IMR-90 (cell line): ENCODE data around the gene PTPN4. TPM values are rescaled to one million over a fixed set of nuclear protein-coding genes. Genes with fewer than 3 reads are reported as not detected.

Experiments used
- ATAC-seq: fragments of 200-7000 bp; cut with Tn5 transposase; 2 replicates; pipeline ENCODE4 v1.9.1; 2020; ENCODE audit warnings: low read depth, mild to moderate bottlenecking, moderate library complexity
- BruUV-seq: library from RNA; stranded (reverse); fragments of 400-500 nt; replicated peaks from 2 replicates; lab custom pipeline; 2021; lab: Mats Ljungman, UMichigan
- CTCF ChIA-PET: fragments of 300-600 bp; formaldehyde crosslinking; extraction: SDS; loops from one replicate; lab custom pipeline; 2021; ENCODE audit warnings: antibody characterized with exemption; lab: Yijun Ruan, JAX
- POLR2A ChIA-PET: fragments of 300-600 bp; sonication (Branson Sonifier 250); formaldehyde crosslinking; loops from one replicate; lab custom pipeline; 2022; ENCODE audit warnings: antibody characterized with exemption; ENCODE audit not compliant: unreplicated experiment; lab: Charles Lee
- DNase-seq: peaks from one replicate; pipeline ENCODE4 v3.0.0; 2013
- H2AFZ ChIP-seq: replicated peaks from 2 replicates; pipeline ENCODE3; 2013; ENCODE audit warnings: low read length, mild to moderate bottlenecking; ENCODE audit not compliant: poor library complexity
- H2AK5ac ChIP-seq: 2 replicates; pipeline ENCODE4 v1.6.1; 2013; ENCODE audit warnings: low read depth, low read length, inconsistent platforms
- H2AK9ac ChIP-seq: replicated peaks from 2 replicates; pipeline ENCODE3; 2013; ENCODE audit warnings: mild to moderate bottlenecking, low read depth, low read length, moderate library complexity; ENCODE audit not compliant: poor library complexity
- H2BK120ac ChIP-seq: 2 replicates; pipeline ENCODE4 v1.6.1; 2013; ENCODE audit warnings: low read depth, low read length, inconsistent platforms
- H2BK15ac ChIP-seq: 3 replicates; pipeline ENCODE4 v1.6.1; 2013; ENCODE audit warnings: low read depth, low read length, inconsistent platforms
- H2BK20ac ChIP-seq: 2 replicates; pipeline ENCODE4 v1.6.1; 2013; ENCODE audit warnings: low read depth, mild to moderate bottlenecking, inconsistent platforms, low read length, moderate library complexity
- H2BK5ac ChIP-seq: 2 replicates; pipeline ENCODE4 v1.6.1; 2013; ENCODE audit warnings: mild to moderate bottlenecking, low read depth, low read length, inconsistent platforms; ENCODE audit not compliant: poor library complexity, severe bottlenecking
- H3K14ac ChIP-seq: replicated peaks from 2 replicates; pipeline ENCODE4 v1.6.1; 2013; ENCODE audit warnings: low read depth, low read length, inconsistent platforms
- H3K18ac ChIP-seq: 2 replicates; pipeline ENCODE4 v1.6.1; 2013; ENCODE audit warnings: low read depth, low read length, control low read depth
- H3K23ac ChIP-seq: 2 replicates; pipeline ENCODE4 v1.6.1; 2013; ENCODE audit warnings: low read depth, low read length, inconsistent platforms
- H3K27ac ChIP-seq: 2 replicates; pipeline ENCODE4 v1.5.1; 2013; ENCODE audit warnings: mild to moderate bottlenecking, control low read depth, low read length; ENCODE audit not compliant: insufficient read depth
- H3K27me3 ChIP-seq: 2 replicates; pipeline ENCODE4 v1.6.1; 2013; ENCODE audit warnings: low read length; ENCODE audit not compliant: control insufficient read depth, insufficient read depth
- H3K36me3 ChIP-seq: 2 replicates; pipeline ENCODE4 v1.6.1; 2013; ENCODE audit warnings: low read length, mixed read lengths; ENCODE audit not compliant: control insufficient read depth, insufficient read depth
- H3K4ac ChIP-seq: 2 replicates; pipeline ENCODE4 v1.6.1; 2013; ENCODE audit warnings: low read depth, low read length, inconsistent platforms
- H3K4me1 ChIP-seq: 2 replicates; pipeline ENCODE4 v1.6.1; 2013; ENCODE audit warnings: low read length, mixed read lengths; ENCODE audit not compliant: control insufficient read depth, insufficient read depth
- H3K4me2 ChIP-seq: 2 replicates; pipeline ENCODE4 v1.6.1; 2013; ENCODE audit warnings: low read depth, mild to moderate bottlenecking, control low read depth, low read length, moderate library complexity
- H3K4me3 ChIP-seq: 2 replicates; pipeline ENCODE4 v1.5.1; 2013; ENCODE audit warnings: low read depth, mild to moderate bottlenecking, control low read depth, low read length, moderate library complexity; ENCODE audit not compliant: insufficient read depth
- H3K56ac ChIP-seq: 2 replicates; pipeline ENCODE4 v1.6.1; 2013; ENCODE audit warnings: low read length, inconsistent platforms; ENCODE audit not compliant: insufficient read depth; ENCODE audit errors: extremely low read depth
- H3K79me1 ChIP-seq, 2 experiments: 2 replicates each; pipeline ENCODE4 v1.6.1; 2013; ENCODE audit warnings: low read length in 2 of 2, inconsistent platforms in 1 of 2, low read depth in 1 of 2
- H3K9ac ChIP-seq: 2 replicates; pipeline ENCODE4 v1.6.1; 2013; ENCODE audit warnings: low read depth, low read length, control low read depth
- H3K9me1 ChIP-seq: 2 replicates; pipeline ENCODE4 v1.6.1; 2013; ENCODE audit warnings: low read length, inconsistent platforms; ENCODE audit not compliant: insufficient read depth
- H3K9me3 ChIP-seq: 2 replicates; pipeline ENCODE4 v1.6.1; 2013; ENCODE audit warnings: low read length; ENCODE audit not compliant: control insufficient read depth, insufficient read depth
- H4K20me1 ChIP-seq: 2 replicates; pipeline ENCODE4 v1.6.1; 2013; ENCODE audit warnings: low read length, inconsistent platforms; ENCODE audit not compliant: insufficient read depth
- H4K5ac ChIP-seq: 2 replicates; pipeline ENCODE4 v1.6.1; 2013; ENCODE audit warnings: mild to moderate bottlenecking, low read depth, low read length, control low read depth
- H4K8ac ChIP-seq, 2 experiments: 2 replicates each; pipeline ENCODE4 v1.6.1; 2013; ENCODE audit warnings: low read depth in 2 of 2, low read length in 2 of 2, control low read depth in 1 of 2, inconsistent platforms in 1 of 2
- H4K91ac ChIP-seq: 2 replicates; pipeline ENCODE4 v1.6.1; 2013; ENCODE audit warnings: low read depth, low read length, inconsistent platforms; ENCODE audit not compliant: insufficient read depth
- BHLHE40 ChIP-seq: fragments of 150-350 bp; IDR thresholded peaks from 2 replicates; pipeline ENCODE4 v1.6.1; 2016; ENCODE audit warnings: mild to moderate bottlenecking, low read depth, low read length
- CHD1 ChIP-seq: IDR thresholded peaks from 2 replicates; pipeline ENCODE4 v1.6.1; 2012; ENCODE audit warnings: low read depth, low read length, improper control_type of control experiment
- FOS ChIP-seq: fragments of 150-350 bp; IDR thresholded peaks from 2 replicates; pipeline ENCODE4 v1.6.1; 2016; ENCODE audit warnings: low read depth, low read length
- MAFK ChIP-seq: IDR thresholded peaks from 2 replicates; pipeline ENCODE4 v1.6.1; 2012; ENCODE audit warnings: low read depth, low read length, improper control_type of control experiment
- MAZ ChIP-seq: IDR thresholded peaks from 2 replicates; pipeline ENCODE4 v1.6.1; 2012; ENCODE audit warnings: low read depth, mild to moderate bottlenecking, low read length, improper control_type of control experiment, moderate library complexity, borderline replicate concordance
- MXI1 ChIP-seq: IDR thresholded peaks from 2 replicates; pipeline ENCODE4 v1.6.1; 2012; ENCODE audit warnings: low read depth, mild to moderate bottlenecking, low read length, moderate library complexity, borderline replicate concordance
- NFE2L2 ChIP-seq: fragments of 150-350 bp; IDR thresholded peaks from 2 replicates; pipeline ENCODE4 v1.6.1; 2016; ENCODE audit warnings: low read depth, mild to moderate bottlenecking, low read length
- POLR2A ChIP-seq: IDR thresholded peaks from 2 replicates; pipeline ENCODE4 v1.6.1; 2012; ENCODE audit warnings: mild to moderate bottlenecking, low read depth, low read length
- RAD21 ChIP-seq: IDR thresholded peaks from 2 replicates; pipeline ENCODE4 v1.6.1; 2012; ENCODE audit warnings: low read length, improper control_type of control experiment
- RFX5 ChIP-seq: IDR thresholded peaks from 2 replicates; pipeline ENCODE4 v1.8.0; 2012; ENCODE audit warnings: low read depth, mild to moderate bottlenecking, low read length, moderate library complexity
- SMC3 ChIP-seq: fragments of 150-350 bp; IDR thresholded peaks from 2 replicates; pipeline ENCODE4 v1.6.1; 2016; ENCODE audit warnings: low read depth, mild to moderate bottlenecking, antibody characterized with exemption, low read length, moderate library complexity
- WGBS, 2 experiments: methylation state at CpG; one replicate each; pipeline versions ENCODE4 v1.1.5 to v1.1.7; 2013; ENCODE audit warnings: missing lambda C conversion rate in 2 of 2; ENCODE audit not compliant: insufficient read length in 1 of 2; ENCODE audit errors: extremely low coverage in 2 of 2; 5-methylcytosine and 5-hydroxymethylcytosine counted together
- dilution Hi-C: fragments of 300-500 bp; cut with HindIII; formaldehyde crosslinking; loops from one replicate; pipeline ENCODE4 v1.14.3; 2018; ENCODE audit warnings: low sequenced_read_pairs; ENCODE audit not compliant: unreplicated experiment
- in situ Hi-C: fragments of 300-500 bp; cut with MboI; formaldehyde crosslinking; loops from 3 replicates; pipeline ENCODE4 v1.14.3; 2019; ENCODE audit warnings: low sequenced_read_pairs, inconsistent platforms, mixed read lengths
- intact Hi-C: fragments of 100-400 bp; cut with micrococcal nuclease; formaldehyde crosslinking; loops from 2 replicates; pipeline ENCODE4 v1.10.0; 2022
- polyA plus RNA-seq, 3 experiments: library from polyadenylated mRNA; depleted of rRNA; stranded (reverse); fragments of >200 nt; gene quantifications; 2 replicates each; pipeline ENCODE4 v1.2.3, GENCODE V29; 2012; ENCODE audit warnings: low replicate concordance in 1 of 3
- total RNA-seq: library from RNA; depleted of rRNA; stranded (reverse); fragments of >200 nt; gene quantifications from 2 replicates; pipeline ENCODE4 v1.2.3, GENCODE V29; 2012
- TF ChIP-seq, protein P1 (sequence below): conservative IDR thresholded peaks from 2 replicates; pipeline ENCODE4 v1.5.1; 2012; ENCODE audit warnings: mild to moderate bottlenecking, low read depth, low read length, improper control_type of control experiment
- TF ChIP-seq, protein P2 (sequence below): fragments of 150-350 bp; IDR thresholded peaks from 2 replicates; pipeline ENCODE4 v1.6.1; 2017; ENCODE audit warnings: mild to moderate bottlenecking, antibody characterized with exemption, low read length, low read depth
- TF ChIP-seq, protein P3 (sequence below): fragments of 150-350 bp; IDR thresholded peaks from 2 replicates; pipeline ENCODE4 v1.6.1; 2016; ENCODE audit warnings: low read depth, mild to moderate bottlenecking, low read length, moderate library complexity, borderline replicate concordance

The PTPN4 gene
- total and polyA plus RNA-seq, 2 of the 4 experiments (the other 2 are of a cell fraction) = 2.9 to 19.2 TPM

DNA sequence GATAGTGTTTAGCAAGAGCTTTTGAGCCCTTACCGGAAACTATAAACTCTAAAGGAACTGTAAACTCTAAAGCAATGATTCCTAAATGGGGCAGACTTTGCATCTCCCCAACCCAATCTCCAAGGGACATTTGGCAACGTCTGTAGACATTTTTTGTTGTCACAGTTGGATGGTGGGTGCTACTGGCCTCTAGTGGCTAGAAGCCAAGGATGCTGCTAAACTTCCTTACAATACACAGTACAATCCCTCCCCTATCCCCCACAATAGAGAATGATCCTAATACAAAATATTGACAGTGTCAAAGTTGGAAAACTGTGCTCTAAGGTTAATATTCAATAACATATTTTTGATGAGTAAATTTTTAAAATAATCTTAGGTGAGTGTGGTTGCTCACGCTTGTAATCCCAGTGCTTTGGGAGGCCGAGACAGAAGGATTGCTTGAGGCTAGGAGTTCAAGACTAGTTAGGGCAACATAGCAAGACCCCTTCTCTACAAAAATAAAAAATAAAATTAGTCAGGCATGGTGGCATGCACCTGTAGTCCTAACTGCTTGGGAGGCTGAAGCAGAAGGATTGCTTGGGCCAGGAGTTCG is 66.7 kb downstream of the PTPN4 start:
- Histone ChIP-seq H3K18ac (no peak overlapping the region), H2BK120ac (no peak overlapping the region), H3K36me3 (no peaks in the 10 kb centered on the region), H3K9ac (no peak overlapping the region), H2AFZ (no peak overlapping the region), H3K56ac (no peak overlapping the region), H3K27ac (no peak overlapping the region), H2BK20ac (no peak overlapping the region), H3K27me3 (no peaks in the 10 kb centered on the region), H4K20me1 (no peaks in the 10 kb centered on the region), H3K23ac (no peak overlapping the region), H2BK5ac (no peak overlapping the region), H2AK5ac (no peak overlapping the region), H3K4me2 (no peak overlapping the region), H4K8ac (no peak overlapping the region), H3K14ac (no peak overlapping the region), H3K4me3 (no peak overlapping the region), H3K4me1 (peaks cover 4% of the 10 kb centered on the region), H4K5ac (no peak overlapping the region), H3K9me1 (no peaks in the 10 kb centered on the region; the same call in 1 of the 2 replicates), H2AK9ac (no peak overlapping the region), H4K91ac (no peak overlapping the region), H3K79me1 (peaks cover 3% of the 10 kb centered on the region in 2 experiments; a peak in 2 of 4 replicates), H2BK15ac (no peak overlapping the region), H3K4ac (no peak overlapping the region), H3K9me3 (peaks cover 2% of the 10 kb centered on the region; the same call in 1 of the 2 replicates)
- intact Hi-C loops = no loop called here
- peak; percentile 21 for DNase-seq
- in situ Hi-C loops = no loop called here
- dilution Hi-C loops = no loop called here
- BruUV-seq = no TSS peak
- ChIA-PET POLR2A (no interaction called here), CTCF (no interaction called here)
- no CpG with 5 or more reads among the region's 5 CpGs for WGBS, 2 experiments
- peak; percentile 50; the same call in 1 of the 2 replicates for ATAC-seq
- TF ChIP-seq FOS = no peak
- TF ChIP-seq POLR2A = no peak
- TF ChIP-seq, protein P1, sequence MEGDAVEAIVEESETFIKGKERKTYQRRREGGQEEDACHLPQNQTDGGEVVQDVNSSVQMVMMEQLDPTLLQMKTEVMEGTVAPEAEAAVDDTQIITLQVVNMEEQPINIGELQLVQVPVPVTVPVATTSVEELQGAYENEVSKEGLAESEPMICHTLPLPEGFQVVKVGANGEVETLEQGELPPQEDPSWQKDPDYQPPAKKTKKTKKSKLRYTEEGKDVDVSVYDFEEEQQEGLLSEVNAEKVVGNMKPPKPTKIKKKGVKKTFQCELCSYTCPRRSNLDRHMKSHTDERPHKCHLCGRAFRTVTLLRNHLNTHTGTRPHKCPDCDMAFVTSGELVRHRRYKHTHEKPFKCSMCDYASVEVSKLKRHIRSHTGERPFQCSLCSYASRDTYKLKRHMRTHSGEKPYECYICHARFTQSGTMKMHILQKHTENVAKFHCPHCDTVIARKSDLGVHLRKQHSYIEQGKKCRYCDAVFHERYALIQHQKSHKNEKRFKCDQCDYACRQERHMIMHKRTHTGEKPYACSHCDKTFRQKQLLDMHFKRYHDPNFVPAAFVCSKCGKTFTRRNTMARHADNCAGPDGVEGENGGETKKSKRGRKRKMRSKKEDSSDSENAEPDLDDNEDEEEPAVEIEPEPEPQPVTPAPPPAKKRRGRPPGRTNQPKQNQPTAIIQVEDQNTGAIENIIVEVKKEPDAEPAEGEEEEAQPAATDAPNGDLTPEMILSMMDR = peak; percentile 50
- TF ChIP-seq CHD1 = no peak
- no peak for TF ChIP-seq RFX5
- no peak for TF ChIP-seq NFE2L2
- no peak for TF ChIP-seq BHLHE40
- TF ChIP-seq SMC3 = 0 out of 2 replicates have a peak, but pooled peaks have one; percentile 28
- no peak for TF ChIP-seq MAFK
- TF ChIP-seq RAD21 = peak; percentile 56
- TF ChIP-seq, protein P2, sequence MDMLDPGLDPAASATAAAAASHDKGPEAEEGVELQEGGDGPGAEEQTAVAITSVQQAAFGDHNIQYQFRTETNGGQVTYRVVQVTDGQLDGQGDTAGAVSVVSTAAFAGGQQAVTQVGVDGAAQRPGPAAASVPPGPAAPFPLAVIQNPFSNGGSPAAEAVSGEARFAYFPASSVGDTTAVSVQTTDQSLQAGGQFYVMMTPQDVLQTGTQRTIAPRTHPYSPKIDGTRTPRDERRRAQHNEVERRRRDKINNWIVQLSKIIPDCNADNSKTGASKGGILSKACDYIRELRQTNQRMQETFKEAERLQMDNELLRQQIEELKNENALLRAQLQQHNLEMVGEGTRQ = no peak
- no peak for TF ChIP-seq MAZ
- TF ChIP-seq, protein P3, sequence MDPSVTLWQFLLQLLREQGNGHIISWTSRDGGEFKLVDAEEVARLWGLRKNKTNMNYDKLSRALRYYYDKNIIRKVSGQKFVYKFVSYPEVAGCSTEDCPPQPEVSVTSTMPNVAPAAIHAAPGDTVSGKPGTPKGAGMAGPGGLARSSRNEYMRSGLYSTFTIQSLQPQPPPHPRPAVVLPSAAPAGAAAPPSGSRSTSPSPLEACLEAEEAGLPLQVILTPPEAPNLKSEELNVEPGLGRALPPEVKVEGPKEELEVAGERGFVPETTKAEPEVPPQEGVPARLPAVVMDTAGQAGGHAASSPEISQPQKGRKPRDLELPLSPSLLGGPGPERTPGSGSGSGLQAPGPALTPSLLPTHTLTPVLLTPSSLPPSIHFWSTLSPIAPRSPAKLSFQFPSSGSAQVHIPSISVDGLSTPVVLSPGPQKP = no peak
- no peak for TF ChIP-seq MXI1
